Hematopoietic multipotent progenitor cell (in vitro differentiated cells): Measurements from ENCODE around the gene SERINC5. TPM values are rescaled to one million over a fixed set of nuclear protein-coding genes. Genes with fewer than 3 reads are reported as not detected.

Experiments
- DNase-seq, 3 donors: peaks; one replicate each; pipeline ENCODE4 v3.0.0-alpha.2; 2011 to 2015; ENCODE audit warnings: low read depth in 2 of 3, low spot score in 2 of 3
- total RNA-seq: library from RNA; depleted of rRNA; stranded (reverse); fragments of >200 nt; gene quantifications from one replicate; pipeline ENCODE4 v1.2.3, GENCODE V29; 2012

Gene SERINC5
- total RNA-seq, 1 donor, result 13.7 TPM

DNA sequence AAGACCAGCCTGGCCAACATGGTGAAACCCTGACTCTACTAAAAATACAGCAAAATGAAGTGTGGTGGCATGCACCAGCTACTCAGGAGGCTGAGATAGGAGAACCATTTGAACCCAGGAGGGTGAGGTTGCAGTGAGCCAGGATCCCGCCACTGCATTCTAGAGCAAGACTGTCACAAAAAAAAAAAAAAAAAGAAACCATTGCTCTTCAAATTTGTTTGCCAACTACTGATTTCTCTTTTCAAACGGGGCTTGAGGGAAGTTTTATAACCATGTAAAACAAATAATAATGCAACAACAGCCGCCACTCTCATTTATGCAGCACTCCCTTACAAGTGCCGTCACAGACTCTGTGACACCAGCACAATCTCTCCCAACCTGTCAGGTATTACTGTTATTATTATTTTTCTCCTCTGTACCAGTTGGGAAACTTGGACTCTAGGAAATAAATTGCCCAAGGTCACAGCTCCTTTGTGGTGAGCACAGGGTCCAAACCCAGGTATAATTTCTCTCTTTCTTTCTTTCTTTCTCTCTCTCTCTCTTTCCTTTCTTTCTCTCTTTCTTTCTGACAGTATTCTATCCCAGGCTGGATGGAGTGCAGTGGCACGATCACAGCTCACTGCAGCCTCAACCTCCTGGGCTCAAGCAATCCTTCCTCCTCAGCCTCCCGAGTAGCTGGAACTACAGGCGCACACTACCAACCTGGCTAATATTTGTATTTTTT, 25.4 kb downstream of the SERINC5 start:
- DNase-seq, result no peak

- DNase-seq, result no peak
These were observed 26.0 kb downstream of the SERINC5 start for GRCh38 chr5:80229902-80230255.

DNA sequence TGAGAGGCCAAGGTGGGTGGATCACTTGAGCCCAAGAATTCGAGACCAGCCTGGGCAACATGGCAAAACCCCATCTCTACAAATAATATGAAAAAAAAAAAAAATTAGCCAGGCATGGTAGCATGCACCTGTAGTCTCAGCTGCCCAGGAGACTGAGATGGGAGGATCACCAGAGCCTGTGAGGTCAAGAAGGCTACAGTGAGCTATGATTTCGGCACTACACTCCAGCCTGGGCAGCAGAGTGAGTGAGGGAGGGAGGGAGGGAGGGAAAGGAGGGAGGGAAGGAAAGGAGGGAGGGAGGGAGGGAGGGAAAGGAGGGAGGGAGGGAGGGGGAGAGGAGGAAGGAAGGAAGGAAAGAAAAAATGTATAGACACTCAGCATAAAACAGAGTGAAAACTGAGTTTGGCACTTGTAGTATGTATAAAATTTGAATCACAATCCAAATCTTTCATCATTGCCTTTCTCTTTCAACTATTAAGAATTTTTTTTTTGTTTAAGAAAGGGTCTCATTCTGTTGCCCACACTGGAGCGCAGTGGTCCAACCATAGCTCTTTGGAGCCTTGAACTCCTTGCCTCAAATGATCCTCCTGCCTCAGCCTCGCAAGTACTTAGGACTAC, 27.8 kb downstream of the SERINC5 start:
- DNase-seq, result no peak

DNA sequence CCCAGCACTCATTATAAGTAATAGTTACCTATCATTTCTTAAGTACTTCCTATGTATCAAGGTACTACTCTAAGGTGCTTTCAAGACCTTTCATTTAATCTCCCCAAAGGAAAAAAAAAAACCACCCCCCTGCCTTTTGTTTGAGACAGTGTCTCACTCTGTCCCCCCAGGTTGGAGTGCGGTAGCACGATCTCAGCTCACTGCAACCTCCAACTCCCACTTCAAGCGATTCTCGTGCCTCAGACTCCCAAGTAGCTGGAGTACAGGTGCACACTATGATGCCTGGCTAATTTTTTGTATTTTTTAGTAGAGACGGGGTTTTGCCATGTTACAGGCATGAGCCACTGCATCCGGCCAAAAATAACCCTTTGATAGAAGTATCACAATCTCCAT, 29.9 kb downstream of the SERINC5 start:
- no peak for DNase-seq

- DNase-seq, result no peak
These were observed 30.5 kb downstream of the SERINC5 start for GRCh38 chr5:80225189-80225933.

DNA sequence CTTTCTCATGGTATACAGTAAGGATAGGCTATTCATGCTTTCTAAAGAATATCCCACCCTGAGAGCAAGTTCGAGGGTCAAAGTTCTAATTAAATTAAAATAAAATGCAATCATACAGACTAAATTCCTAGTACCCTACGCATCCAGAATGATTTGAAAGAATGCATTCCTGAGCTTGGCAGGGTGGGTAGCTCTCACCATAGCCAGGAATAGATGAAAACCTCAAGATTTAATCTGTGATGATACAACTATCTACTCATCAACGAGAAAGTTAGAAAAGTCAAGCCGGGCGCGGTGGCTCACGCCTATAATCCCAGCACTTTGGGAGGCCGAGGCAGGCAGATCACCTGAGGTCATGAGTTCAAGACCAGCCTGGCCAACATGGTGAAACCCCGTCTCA, 32.3 kb downstream of the SERINC5 start:
- no peak for DNase-seq

GRCh38 chr5:80220245-80220897, 35.5 kb downstream of the SERINC5 start:
- DNase-seq, result no peak

DNA sequence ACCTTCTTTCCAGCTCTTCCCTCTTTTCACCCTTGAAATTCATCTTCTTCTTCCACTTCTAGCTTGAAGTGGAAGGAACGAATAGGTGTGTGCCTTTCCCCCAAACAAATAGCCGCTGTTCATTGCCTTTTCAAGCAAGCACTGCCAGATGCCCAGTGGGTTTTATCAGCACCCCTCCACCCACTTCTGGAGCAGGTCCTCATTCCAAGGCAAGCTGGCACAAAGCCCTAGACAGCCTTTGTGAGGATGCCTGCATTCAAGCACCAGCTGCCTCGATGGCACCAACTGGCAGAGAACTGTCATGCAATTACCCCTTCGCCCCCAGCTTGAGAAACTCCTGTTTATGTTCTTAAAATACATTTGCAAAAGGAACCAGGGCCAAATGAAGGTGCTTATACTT, 36.5 kb downstream of the SERINC5 start:
- DNase-seq, result no peak

- no peak for DNase-seq
These were observed 38.2 kb downstream of the SERINC5 start for GRCh38 chr5:80217667-80218066.

DNA sequence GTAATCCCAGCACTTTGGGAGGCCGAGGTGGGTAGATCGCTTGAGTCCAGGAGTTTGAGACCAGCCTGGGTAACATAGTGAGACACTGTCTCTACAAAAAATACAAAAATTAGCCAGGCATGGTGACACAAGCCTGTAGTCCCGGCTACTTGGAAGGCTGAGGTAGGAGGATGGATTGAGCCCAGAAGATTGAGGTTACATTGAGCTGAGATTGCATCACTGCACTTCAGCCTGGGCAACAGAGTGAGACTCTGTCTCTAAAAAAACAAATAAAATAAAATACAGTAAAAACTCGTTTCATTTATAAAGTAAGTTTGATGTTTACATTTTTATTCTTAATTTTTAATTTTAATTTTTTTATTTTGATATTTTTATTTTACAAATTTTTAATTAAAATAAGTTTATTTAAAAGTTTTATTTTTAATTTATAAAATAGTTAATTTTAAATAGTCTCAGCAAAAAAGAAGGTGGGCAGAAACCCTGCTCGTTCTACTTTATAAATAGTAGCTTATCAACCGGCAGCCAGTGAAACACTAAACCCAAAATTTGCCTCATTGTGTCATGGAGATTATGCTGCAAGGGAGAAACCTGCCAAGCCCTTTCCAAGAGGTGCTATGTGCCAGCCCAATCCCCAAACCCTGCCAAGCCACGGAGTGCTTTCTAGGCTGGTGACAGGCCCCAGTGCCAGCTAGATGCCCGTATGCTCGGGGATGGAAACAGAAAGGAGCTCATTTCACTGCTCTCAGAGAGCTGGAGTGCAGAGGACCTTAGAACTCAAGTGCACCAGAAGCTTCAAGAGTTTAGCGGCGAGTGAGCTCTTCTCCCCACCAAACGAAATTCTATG, 38.9 kb downstream of the SERINC5 start:
- no peak for DNase-seq

- DNase-seq, result no peak
These were observed 39.8 kb downstream of the SERINC5 start for GRCh38 chr5:80216096-80216495.

- DNase-seq, result no peak
These were observed 40.3 kb downstream of the SERINC5 start for GRCh38 chr5:80215523-80215922.

- no peak for DNase-seq
These were observed 42.4 kb downstream of the SERINC5 start for GRCh38 chr5:80213466-80213865.

DNA sequence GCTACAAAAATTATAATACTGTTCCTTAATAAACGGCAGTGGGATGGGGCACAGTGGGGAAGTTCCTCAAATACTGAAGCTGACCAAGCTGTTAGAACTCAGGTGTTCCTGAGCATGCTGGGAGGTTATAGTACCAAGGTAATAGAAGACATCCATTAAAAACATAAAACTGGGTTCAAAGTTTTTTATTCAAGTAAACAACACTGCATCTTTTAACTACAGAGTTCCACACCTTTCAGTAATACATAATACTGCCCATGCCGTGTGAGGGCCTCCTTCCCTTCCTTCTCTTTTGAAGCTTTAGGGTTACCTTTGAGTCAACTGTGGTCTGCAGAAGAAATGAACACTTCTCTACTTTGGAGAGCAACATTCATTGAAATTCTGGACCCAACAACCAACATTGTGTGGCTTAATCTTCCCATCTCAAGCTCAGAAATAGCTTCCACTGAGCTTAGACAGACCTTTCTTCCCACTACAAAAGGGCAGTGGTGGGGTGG, 43.6 kb downstream of the SERINC5 start:
- no peak for DNase-seq

- DNase-seq, result no peak
These were observed 44.5 kb downstream of the SERINC5 start for GRCh38 chr5:80211327-80211726.

DNA sequence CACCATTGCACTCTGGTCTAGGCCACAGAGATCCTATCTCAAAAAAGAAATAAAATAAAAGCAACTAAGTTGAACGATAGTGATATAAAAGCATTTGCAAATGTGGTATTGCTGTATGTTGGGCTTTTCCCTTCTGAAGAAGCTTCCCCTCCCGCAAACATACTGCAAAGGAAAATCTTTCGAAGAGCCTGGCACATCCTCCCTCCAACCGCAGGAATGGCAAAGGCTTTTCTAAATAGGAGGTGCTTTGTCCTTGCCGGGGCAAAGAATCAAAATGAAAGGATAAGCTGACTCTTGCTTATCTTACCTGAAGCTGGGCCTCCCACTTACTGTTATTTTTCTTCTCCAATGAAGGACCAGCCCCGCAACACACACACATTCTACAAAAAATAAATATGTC, 45.8 kb downstream of the SERINC5 start:
- no peak for DNase-seq

DNA sequence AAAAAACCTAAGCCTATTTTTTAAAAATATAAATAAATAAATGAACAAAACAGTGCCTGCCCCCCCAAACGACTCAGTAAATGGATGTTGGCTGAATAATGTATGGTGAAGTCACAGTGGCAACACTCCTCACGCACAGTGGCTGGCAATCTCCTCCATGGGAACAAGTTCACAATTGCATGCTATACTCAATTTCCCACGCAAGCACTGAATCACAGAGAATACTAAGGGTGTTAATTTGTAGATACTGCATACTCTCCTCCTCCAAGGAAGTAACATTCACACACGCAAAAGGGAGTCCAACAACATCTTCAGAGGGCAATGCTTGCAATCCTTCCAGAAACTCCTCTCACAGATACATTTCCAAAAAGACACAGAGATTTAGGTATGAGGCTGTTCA, 47.5 kb downstream of the SERINC5 start:
- DNase-seq, result no peak

DNA sequence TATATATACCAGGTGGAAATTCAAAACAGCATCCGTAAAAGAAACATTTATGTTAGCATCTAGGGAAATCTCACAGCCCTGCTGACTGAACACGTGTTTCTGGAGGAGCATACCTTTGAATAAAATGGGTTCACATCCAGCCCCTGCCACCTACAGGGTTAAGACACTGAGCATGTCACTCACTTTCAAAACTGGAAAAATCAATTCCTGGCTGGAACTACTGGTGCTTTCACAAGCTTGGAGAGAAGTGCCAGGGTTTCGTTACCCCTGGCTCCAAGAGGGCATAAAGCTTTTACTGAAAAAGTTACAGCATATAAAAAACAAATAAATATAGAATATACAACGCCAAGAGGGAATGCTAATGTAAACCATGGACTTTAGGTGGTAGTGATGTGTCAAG, 48.0 kb downstream of the SERINC5 start:
- no peak for DNase-seq

- DNase-seq, result no peak
These were observed 49.6 kb downstream of the SERINC5 start for GRCh38 chr5:80206282-80206681.

DNA sequence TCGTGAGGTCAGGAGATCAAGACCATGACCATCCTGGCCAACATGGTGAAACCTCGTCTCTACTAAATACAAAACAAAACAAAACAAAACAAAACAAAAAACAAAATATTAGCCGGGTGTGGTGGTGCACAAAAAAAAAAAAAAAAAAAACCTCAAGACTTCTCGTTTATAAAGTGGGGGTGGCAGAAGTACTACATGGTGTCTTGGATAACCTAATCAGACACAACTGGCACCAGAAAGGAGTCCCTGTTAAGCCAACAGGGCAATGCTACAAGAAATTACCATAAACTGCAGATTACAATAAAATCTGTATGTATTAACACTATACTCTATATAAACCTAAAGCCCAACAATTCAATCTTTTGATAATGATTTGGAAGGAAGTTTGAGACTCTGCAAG, 50.0 kb downstream of the SERINC5 start:
- peak in 1 of 3 donors; percentile 25 for DNase-seq
